ENCODE data around the gene CACNB4. TPM values are rescaled to one million over a fixed set of nuclear protein-coding genes. Genes with fewer than 3 reads are reported as not detected.
A peak's percentile ranks its signal among the peaks of the same experiment; 100 is the strongest.

CACNB4 gene
- total RNA-seq, 4 donors from 2014 or later: 0.20 to 1.6 (median 0.90) TPM

DNA sequence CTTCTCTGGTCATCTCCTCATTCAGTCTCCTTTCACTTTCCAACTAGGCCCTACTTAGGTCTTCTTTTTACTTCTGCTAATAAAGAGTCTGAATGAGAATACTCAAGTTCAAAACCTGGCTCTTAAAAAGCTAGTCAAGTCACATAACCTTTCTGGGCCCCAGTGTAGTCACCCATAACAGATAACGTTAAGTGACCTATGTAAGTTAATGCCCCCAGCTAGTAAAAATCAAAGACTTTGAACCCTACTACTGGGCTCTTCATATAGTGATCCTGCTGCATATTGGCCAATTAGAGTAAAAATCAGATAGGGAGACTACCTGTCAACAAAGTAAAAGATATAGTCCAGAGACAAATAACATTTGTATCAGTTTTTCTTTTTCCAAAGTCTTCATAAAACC, 288.4 kb downstream of the CACNB4 start:
- Histone ChIP-seq H3K9me3 (no peaks in the 10 kb centered on the region), H3K4me3 (no peak overlapping the region), H3K27me3 (no peaks in the 10 kb centered on the region), H3K27ac (no peak overlapping the region), H3K4me1 (peaks cover 0 to 7% (median 3%) of the 10 kb centered on the region in 4 donors), H3K36me3 (peaks cover 0 to 40% (median 13%) of the 10 kb centered on the region in 4 donors)
- DNase-seq: no peak
- intact Hi-C loops (cut with DNase I; ENCODE audit: low total_unique reads): no loop called here
- TF ChIP-seq POLR2A (IDR thresholded peaks at IDR 0.05): no peak
- TF ChIP-seq POLR2AphosphoS5 (IDR thresholded peaks at IDR 0.05): no peak
- no peak for TF ChIP-seq EP300 (IDR thresholded peaks at IDR 0.05; ENCODE audit: low read depth)
- TF ChIP-seq, protein P1, sequence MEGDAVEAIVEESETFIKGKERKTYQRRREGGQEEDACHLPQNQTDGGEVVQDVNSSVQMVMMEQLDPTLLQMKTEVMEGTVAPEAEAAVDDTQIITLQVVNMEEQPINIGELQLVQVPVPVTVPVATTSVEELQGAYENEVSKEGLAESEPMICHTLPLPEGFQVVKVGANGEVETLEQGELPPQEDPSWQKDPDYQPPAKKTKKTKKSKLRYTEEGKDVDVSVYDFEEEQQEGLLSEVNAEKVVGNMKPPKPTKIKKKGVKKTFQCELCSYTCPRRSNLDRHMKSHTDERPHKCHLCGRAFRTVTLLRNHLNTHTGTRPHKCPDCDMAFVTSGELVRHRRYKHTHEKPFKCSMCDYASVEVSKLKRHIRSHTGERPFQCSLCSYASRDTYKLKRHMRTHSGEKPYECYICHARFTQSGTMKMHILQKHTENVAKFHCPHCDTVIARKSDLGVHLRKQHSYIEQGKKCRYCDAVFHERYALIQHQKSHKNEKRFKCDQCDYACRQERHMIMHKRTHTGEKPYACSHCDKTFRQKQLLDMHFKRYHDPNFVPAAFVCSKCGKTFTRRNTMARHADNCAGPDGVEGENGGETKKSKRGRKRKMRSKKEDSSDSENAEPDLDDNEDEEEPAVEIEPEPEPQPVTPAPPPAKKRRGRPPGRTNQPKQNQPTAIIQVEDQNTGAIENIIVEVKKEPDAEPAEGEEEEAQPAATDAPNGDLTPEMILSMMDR (IDR thresholded peaks at IDR 0.05): no peak
- 76% methylated on average over 1 of the region's 1 CpG; no CpG with 5 or more reads in 1 of the 2 donors for WGBS, 2 donors (ENCODE audit: low coverage in 1 of 2)
- in situ Hi-C loops (cut with MboI; ENCODE audit: low pct_ligation_motif_present in 1 of 4, low pct_unique_long_range_greater_than_20kb in 1 of 4, low sequenced_read_pairs in 3 of 4): no loop called here

- peaks cover 0 to 7% (median 3%) of the 10 kb centered on the region in 4 donors for H3K4me1 ChIP-seq
- no peaks in the 10 kb centered on the region for H3K27me3 ChIP-seq
- no peak for DNase-seq
- H3K9me3 ChIP-seq: no peaks in the 10 kb centered on the region
- H3K27ac ChIP-seq: no peak overlapping the region
- 91 to 93% methylated on average over 1 of the region's 1 CpG for WGBS, 2 donors (ENCODE audit: low coverage in 1 of 2)
- TF ChIP-seq POLR2AphosphoS5 (IDR thresholded peaks at IDR 0.05) (no peak), POLR2A (IDR thresholded peaks at IDR 0.05) (no peak), EP300 (IDR thresholded peaks at IDR 0.05; ENCODE audit: low read depth) (no peak)
- TF ChIP-seq, protein P1 (IDR thresholded peaks at IDR 0.05): no peak
- no peak overlapping the region for H3K4me3 ChIP-seq
- intact Hi-C loops (cut with DNase I; ENCODE audit: low total_unique reads): no loop called here
- H3K36me3 ChIP-seq: peaks cover 0 to 40% (median 16%) of the 10 kb centered on the region in 4 donors
- in situ Hi-C loops (cut with MboI; ENCODE audit: low pct_ligation_motif_present in 1 of 4, low pct_unique_long_range_greater_than_20kb in 1 of 4, low sequenced_read_pairs in 3 of 4): no loop called here
These were observed 289.8 kb downstream of the CACNB4 start for GRCh38 chr2:151809073-151809383.

GRCh38 chr2:151808258-151809072, 290.4 kb downstream of the CACNB4 start:
- intact Hi-C loops (cut with DNase I; ENCODE audit: low total_unique reads): no loop called here
- no peak overlapping the region for H3K27ac ChIP-seq
- H3K36me3 ChIP-seq: peaks cover 0 to 41% (median 16%) of the 10 kb centered on the region in 4 donors
- 82 to 84% methylated on average over 5 of the region's 5 CpGs for WGBS, 2 donors (ENCODE audit: low coverage in 1 of 2)
- TF ChIP-seq POLR2A (IDR thresholded peaks at IDR 0.05): no peak
- TF ChIP-seq, protein P1 (IDR thresholded peaks at IDR 0.05): peak in 4 of 5 experiments; percentile 30 to 44 (median 40)
- in situ Hi-C loops (cut with MboI; ENCODE audit: low pct_ligation_motif_present in 1 of 4, low pct_unique_long_range_greater_than_20kb in 1 of 4, low sequenced_read_pairs in 3 of 4): no loop called here
- H3K4me1 ChIP-seq: peaks cover 0 to 7% (median 3%) of the 10 kb centered on the region in 4 donors
- no peak overlapping the region for H3K4me3 ChIP-seq
- no peaks in the 10 kb centered on the region for H3K27me3 ChIP-seq
- no peaks in the 10 kb centered on the region for H3K9me3 ChIP-seq
- no peak for DNase-seq

- TF ChIP-seq POLR2AphosphoS5 (IDR thresholded peaks at IDR 0.05) (no peak), POLR2A (IDR thresholded peaks at IDR 0.05) (no peak)
- TF ChIP-seq, protein P1 (IDR thresholded peaks at IDR 0.05): no peak
- Histone ChIP-seq H3K4me3 (no peak overlapping the region), H3K4me1 (peaks cover 0 to 7% (median 3%) of the 10 kb centered on the region in 4 donors), H3K36me3 (peaks cover 0 to 27% (median 13%) of the 10 kb centered on the region in 4 donors), H3K27me3 (no peaks in the 10 kb centered on the region), H3K9me3 (no peaks in the 10 kb centered on the region), H3K27ac (no peak overlapping the region)
- DNase-seq: no peak
- intact Hi-C loops (cut with DNase I; ENCODE audit: low total_unique reads) (no loop called here), in situ Hi-C loops (cut with MboI; ENCODE audit: low pct_ligation_motif_present in 1 of 4, low pct_unique_long_range_greater_than_20kb in 1 of 4, low sequenced_read_pairs in 3 of 4) (no loop called here)
These were observed 292.9 kb downstream of the CACNB4 start for GRCh38 chr2:151805961-151806360.
